Activated B cell treated with CpG ODN at 0.5 μM for 24 hours (primary cell): ENCODE measurements around the gene BCAS1. TPM values are rescaled to one million over a fixed set of nuclear protein-coding genes. Genes with fewer than 3 reads are reported as not detected.

Experiments
- ATAC-seq: fragments of 200-7000 bp; cut with Tn5 transposase; one replicate; pipeline ENCODE4 v1.10.0; 2021; ENCODE audit warnings: low read depth, mild to moderate bottlenecking, moderate library complexity
- CTCF ChIA-PET: fragments of 350-600 bp; sonication (Branson Sonifier 250); formaldehyde crosslinking; loops from one replicate; lab custom pipeline; 2021; ENCODE audit warnings: antibody characterized with exemption; lab: Charles Lee
- POLR2A ChIA-PET: fragments of 350-600 bp; sonication (Branson Sonifier 250); formaldehyde crosslinking; loops from one replicate; lab custom pipeline; 2021; ENCODE audit warnings: antibody characterized with exemption; lab: Charles Lee
- DNase-seq: peaks from one replicate; pipeline ENCODE4 v3.0.0; 2022
- H3K27ac Mint-ChIP-seq: one replicate; pipeline ENCODE4 v1.8.0; 2020; ENCODE audit warnings: mixed read lengths
- H3K27me3 Mint-ChIP-seq: one replicate; pipeline ENCODE4 v1.8.0; 2021; ENCODE audit warnings: mixed read lengths
- H3K36me3 Mint-ChIP-seq: one replicate; pipeline ENCODE4 v1.8.0; 2021; ENCODE audit warnings: low read depth, mixed read lengths
- H3K4me1 Mint-ChIP-seq: one replicate; pipeline ENCODE4 v1.8.0; 2021; ENCODE audit warnings: mixed read lengths
- H3K4me3 Mint-ChIP-seq: one replicate; pipeline ENCODE4 v1.8.0; 2020; ENCODE audit warnings: mild to moderate bottlenecking, mixed read lengths
- H3K9me3 Mint-ChIP-seq: one replicate; pipeline ENCODE4 v1.8.0; 2020; ENCODE audit warnings: mixed read lengths
- CTCF ChIP-seq: fragments of 200-600 bp; IDR thresholded peaks from one replicate; pipeline ENCODE4 v1.8.0; 2022; ENCODE audit warnings: antibody characterized with exemption, mild to moderate bottlenecking
- intact Hi-C: fragments of 100-400 bp; cut with micrococcal nuclease; formaldehyde crosslinking; loops from one replicate; pipeline ENCODE4 v1.15.1; 2024
- total RNA-seq: library from RNA; stranded (reverse); gene quantifications from 2 replicates; pipeline ENCODE4 v1.2.3, GENCODE V29; 2022

Gene BCAS1
- total RNA-seq, 1 donor from 2014 or later: 1.7 TPM

GRCh38 chr20:54054516-54054915 is 15.9 kb downstream of the BCAS1 start:
- intact Hi-C loops: no loop called here
- no peaks in the 10 kb centered on the region for H3K9me3 Mint-ChIP-seq
- CTCF ChIA-PET: no interaction called here
- no peak for ATAC-seq
- peaks cover 11% of the 10 kb centered on the region for H3K4me1 Mint-ChIP-seq
- no peak for TF ChIP-seq CTCF
- H3K27me3 Mint-ChIP-seq: no peaks in the 10 kb centered on the region
- no peak overlapping the region for H3K27ac Mint-ChIP-seq
- POLR2A ChIA-PET: interaction anchor here (0.6 kb wide), 2 partner anchors 37 to 683 kb away, joined by 3 to 6 read pairs; no protein-coding TSS in a partner anchor
- no peaks in the 10 kb centered on the region for H3K36me3 Mint-ChIP-seq
- no peak for DNase-seq
- H3K4me3 Mint-ChIP-seq: no peak overlapping the region

GRCh38 chr20:54051068-54051467 is 19.3 kb downstream of the BCAS1 start:
- ChIA-PET CTCF (no interaction called here), POLR2A (no interaction called here)
- Mint-ChIP-seq H3K36me3 (no peaks in the 10 kb centered on the region), H3K27ac (no peak overlapping the region), H3K4me3 (no peak overlapping the region), H3K4me1 (peaks cover 3% of the 10 kb centered on the region), H3K27me3 (no peaks in the 10 kb centered on the region), H3K9me3 (peaks cover 11% of the 10 kb centered on the region)
- DNase-seq: no peak
- intact Hi-C loops: no loop called here
- no peak for TF ChIP-seq CTCF
- ATAC-seq: no peak

GRCh38 chr20:54048891-54049545 is 21.4 kb downstream of the BCAS1 start:
- Mint-ChIP-seq H3K4me1 (peaks cover 3% of the 10 kb centered on the region), H3K27ac (no peak overlapping the region), H3K36me3 (no peaks in the 10 kb centered on the region), H3K4me3 (no peak overlapping the region), H3K27me3 (no peaks in the 10 kb centered on the region), H3K9me3 (peaks cover 14% of the 10 kb centered on the region)
- intact Hi-C loops: no loop called here
- ATAC-seq (no peak), DNase-seq (no peak)
- ChIA-PET POLR2A (no interaction called here), CTCF (no interaction called here)
- no peak for TF ChIP-seq CTCF

- H3K27me3 Mint-ChIP-seq: no peaks in the 10 kb centered on the region
- H3K9me3 Mint-ChIP-seq: peaks cover 14% of the 10 kb centered on the region
- peaks cover 3% of the 10 kb centered on the region for H3K4me1 Mint-ChIP-seq
- no peak overlapping the region for H3K4me3 Mint-ChIP-seq
- no peak for ATAC-seq
- intact Hi-C loops: no loop called here
- DNase-seq: no peak
- CTCF ChIA-PET: no interaction called here
- POLR2A ChIA-PET: no interaction called here
- TF ChIP-seq CTCF: no peak
- no peaks in the 10 kb centered on the region for H3K36me3 Mint-ChIP-seq
- H3K27ac Mint-ChIP-seq: no peak overlapping the region
Measured at GRCh38 chr20:54048481-54048880, 21.9 kb downstream of the BCAS1 start.

- Mint-ChIP-seq H3K9me3 (peaks cover 14% of the 10 kb centered on the region), H3K27me3 (no peaks in the 10 kb centered on the region), H3K4me3 (no peak overlapping the region), H3K27ac (no peak overlapping the region), H3K4me1 (peaks cover 3% of the 10 kb centered on the region), H3K36me3 (no peaks in the 10 kb centered on the region)
- intact Hi-C loops: no loop called here
- ChIA-PET CTCF (no interaction called here), POLR2A (no interaction called here)
- ATAC-seq: no peak
- TF ChIP-seq CTCF: no peak
- DNase-seq: no peak
Measured at GRCh38 chr20:54047720-54048119, 22.7 kb downstream of the BCAS1 start.
